GM12872 (cell line): ENCODE data around the gene LGALS12.

Source experiments
- TF ChIP-seq, protein P1 (sequence below): IDR thresholded peaks from 3 replicates; pipeline ENCODE4 v1.5.1; 2011; ENCODE audit warnings: low read depth, mild to moderate bottlenecking, low read length, moderate library complexity; ENCODE audit not compliant: insufficient read depth

Gene LGALS12, protein sequence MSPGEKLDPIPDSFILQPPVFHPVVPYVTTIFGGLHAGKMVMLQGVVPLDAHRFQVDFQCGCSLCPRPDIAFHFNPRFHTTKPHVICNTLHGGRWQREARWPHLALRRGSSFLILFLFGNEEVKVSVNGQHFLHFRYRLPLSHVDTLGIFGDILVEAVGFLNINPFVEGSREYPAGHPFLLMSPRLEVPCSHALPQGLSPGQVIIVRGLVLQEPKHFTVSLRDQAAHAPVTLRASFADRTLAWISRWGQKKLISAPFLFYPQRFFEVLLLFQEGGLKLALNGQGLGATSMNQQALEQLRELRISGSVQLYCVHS

DNA sequence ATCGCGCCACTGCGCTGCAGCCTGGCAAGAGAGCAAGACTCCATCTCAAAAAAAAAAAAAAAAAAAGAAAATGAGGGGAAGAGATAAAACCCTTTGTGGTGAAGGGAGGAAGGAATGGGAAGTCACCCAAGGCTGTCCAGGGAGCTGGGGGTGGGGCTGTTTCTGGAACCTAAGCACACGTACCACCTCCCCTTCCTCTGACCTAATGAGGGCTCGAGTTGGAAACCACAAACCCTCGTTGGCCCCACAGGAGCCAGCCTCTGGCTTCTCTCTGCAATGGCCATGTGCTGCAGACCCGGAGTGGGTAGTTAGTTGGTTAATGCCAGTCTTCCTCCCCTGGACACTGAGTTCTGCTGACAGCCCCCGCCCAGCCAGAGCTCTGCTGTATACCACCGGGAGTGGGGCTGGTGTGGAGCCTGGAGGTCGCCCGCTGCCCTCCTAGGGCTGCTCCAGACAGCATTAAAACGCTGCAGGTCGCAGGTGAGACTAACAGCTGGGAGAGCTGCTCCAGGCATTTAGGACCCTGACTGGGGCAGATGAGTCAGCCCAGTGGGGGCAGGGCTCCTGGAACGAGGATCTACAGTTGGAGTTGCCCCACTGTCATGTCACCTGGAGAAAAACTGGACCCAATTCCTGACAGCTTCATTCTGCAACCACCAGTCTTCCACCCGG lies at the start of gene LGALS12:
Gene LGALS12, plus strand, starts transcription at position 228 of the 672 bp plus-strand sequence. Its CDS starts 375 bp downstream, at position 603.
- TF ChIP-seq, protein P1, sequence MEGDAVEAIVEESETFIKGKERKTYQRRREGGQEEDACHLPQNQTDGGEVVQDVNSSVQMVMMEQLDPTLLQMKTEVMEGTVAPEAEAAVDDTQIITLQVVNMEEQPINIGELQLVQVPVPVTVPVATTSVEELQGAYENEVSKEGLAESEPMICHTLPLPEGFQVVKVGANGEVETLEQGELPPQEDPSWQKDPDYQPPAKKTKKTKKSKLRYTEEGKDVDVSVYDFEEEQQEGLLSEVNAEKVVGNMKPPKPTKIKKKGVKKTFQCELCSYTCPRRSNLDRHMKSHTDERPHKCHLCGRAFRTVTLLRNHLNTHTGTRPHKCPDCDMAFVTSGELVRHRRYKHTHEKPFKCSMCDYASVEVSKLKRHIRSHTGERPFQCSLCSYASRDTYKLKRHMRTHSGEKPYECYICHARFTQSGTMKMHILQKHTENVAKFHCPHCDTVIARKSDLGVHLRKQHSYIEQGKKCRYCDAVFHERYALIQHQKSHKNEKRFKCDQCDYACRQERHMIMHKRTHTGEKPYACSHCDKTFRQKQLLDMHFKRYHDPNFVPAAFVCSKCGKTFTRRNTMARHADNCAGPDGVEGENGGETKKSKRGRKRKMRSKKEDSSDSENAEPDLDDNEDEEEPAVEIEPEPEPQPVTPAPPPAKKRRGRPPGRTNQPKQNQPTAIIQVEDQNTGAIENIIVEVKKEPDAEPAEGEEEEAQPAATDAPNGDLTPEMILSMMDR: no peak

DNA sequence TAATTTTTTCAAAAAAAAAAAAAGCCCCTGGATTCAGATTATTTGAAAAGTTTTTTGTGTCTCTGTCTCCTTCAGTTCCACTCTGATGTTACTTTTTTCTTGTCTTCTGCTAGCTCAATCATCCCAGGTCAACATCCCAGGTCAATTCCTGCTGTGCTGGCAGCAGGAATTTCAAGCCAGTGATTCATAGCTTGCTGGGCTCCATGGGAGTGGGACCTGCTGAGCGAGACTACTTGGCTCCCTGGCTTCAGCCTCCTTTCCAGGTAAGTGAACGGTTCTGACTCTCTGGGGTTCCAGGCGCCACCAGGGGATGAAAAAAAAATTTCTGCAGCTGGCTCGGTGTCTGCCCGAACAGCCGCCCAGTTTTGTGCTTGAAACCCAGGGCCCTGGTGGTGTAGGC lies 46.3 kb upstream of the LGALS12 start:
- TF ChIP-seq, protein P1: no peak

DNA sequence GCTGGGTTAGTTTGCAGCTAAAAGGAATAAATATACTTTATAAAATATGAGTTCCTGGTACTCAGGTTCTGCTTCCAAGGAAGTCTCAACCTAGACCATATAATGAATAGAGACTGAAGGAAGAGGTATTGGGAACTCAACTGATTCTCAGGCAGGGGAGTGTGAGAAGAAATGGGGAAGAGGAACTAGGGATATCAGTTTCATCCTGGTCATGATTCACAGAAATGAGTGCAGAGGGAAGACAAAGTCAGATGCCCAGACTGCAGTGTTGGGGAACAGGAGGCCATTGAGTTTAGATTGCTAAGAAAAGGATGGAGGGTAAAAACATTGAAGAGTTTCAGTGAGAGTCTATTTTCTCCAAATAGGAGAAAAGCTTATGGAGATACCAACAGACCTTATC lies 43.7 kb upstream of the LGALS12 start:
- TF ChIP-seq, protein P1: no peak

DNA sequence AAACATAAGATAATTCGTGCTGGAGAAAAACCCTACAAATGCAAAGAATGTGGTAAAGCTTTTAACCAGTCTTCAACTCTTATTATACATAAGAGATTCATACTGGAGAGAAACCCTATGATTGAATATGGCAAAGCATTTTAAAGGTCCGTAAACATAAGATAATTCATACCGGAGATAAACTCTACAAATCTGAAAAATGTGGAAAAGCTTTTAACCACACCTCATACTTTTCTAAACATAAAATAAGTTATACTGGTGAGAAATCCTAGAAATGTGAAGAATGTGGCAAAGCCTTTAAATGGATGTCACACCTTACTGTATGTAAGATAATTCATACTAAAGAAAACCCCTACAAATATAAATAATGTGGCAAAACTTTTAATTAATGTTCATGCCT lies 35.6 kb upstream of the LGALS12 start:
- TF ChIP-seq, protein P1: no peak

DNA sequence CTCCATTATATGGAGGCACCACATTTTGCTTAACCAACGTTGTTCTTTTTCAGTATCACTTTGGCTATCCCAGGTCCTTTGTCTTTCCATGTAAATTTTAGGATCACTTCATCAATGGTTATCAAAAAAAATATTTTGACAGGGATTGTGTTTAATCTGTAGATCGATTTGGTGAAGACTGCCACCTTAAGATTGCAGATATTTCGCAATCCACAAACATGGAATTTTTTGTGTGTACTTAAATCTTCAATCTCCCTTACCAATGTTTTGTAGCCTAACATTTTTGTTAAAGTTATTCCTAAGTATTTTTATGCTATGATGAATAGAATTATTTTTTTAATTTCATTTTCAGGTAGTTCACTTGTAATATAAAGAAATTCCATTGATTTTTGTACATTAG lies 33.5 kb upstream of the LGALS12 start:
- TF ChIP-seq, protein P1: no peak

DNA sequence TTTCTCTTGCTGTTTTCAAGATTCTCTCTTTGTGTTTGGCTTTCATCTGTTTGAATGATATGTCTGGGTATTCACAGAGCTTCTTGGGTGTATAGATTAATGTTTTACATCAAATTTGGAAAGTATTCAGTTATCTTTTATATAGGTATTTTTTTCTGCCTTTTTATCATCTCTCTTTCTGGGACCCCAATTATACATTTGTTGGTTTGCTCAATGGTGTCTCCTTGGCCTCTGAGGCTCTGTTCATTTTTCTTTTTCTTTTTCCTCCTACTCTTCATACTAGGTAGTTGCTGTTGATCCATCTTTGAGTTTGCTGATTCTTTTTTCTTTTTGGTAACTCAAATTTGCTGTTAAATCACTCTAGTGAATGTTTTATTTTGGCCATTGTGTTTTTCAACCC lies 29.3 kb upstream of the LGALS12 start:
- TF ChIP-seq, protein P1: no peak

DNA sequence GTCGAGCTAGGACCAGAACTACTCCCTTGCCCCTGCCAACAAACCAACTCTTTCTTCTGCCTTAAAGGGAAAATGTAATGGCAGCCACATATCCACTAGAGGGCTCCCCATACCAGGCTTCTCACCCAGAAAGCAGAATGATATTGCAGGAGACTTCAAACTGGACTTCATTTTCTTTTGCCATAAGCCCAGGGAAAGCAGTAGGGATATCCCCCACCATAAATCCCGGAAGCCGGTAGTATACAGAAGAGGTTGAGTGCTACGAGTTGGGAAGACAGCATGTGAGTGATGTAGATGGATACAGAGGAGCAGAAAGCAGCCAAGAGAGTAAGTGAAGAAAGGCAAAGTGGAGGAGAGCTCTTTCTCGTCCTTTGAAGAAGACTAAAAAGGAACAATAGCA lies 27.0 kb upstream of the LGALS12 start:
- TF ChIP-seq, protein P1: peak; percentile 88
